Measurements from ENCODE around the gene MPDU1. TPM values are rescaled to one million over a fixed set of nuclear protein-coding genes. Genes with fewer than 3 reads are reported as not detected.

The MPDU1 gene
- total and polyA plus RNA-seq, 2 of the 13 experiments (the other 11 are each of a cell fraction or from before 2014, with no cell fraction given): 112 to 167 TPM

DNA sequence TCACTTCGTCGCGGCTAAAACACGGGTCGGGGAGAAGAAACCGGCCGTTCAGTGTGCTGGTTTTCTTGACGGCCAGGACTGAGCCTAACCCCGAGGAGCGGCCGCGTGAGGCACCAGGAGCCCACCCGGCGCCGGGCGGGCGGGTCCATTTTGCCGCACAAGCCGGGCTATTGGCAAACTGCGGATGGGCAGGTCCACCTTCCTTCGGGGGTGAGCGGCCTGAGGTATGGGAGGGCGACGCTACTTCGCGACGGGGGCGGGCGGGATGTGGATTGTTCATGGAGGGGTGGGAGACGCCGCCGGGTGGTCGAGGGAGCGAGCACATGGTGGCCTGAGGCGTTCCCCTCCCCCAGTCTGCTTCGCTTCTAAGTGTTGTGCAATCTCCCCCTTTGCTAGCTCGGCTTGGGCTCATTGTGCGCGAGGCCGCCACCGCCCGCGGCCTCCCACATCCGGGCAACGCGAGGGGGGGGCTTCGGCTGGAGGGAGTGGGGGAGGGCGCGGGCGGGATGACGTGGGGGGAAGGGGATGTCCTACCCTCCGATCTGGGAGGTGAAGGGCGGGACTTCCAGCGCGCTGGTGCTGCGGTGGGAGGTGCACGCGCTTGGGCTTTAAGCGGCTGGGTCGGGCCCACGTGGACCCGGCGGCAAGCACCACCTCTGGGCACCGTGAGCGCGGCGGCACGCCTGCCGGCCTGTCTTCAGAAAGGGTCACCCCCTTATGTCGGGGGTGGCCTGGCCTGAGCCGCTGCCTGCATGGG, 10.2 kb upstream of the MPDU1 start (continued):
- no peak for TF ChIP-seq U2AF2 (IDR thresholded peaks at IDR 0.05; ENCODE audit: low read depth, low read length)
- TF ChIP-seq JUNB (CRISPR knock-in tag; IDR thresholded peaks at IDR 0.05; ENCODE audit: borderline replicate concordance): no peak
- TF ChIP-seq SOX6 (IDR thresholded peaks at IDR 0.05): no peak
- peak; percentile 64 for TF ChIP-seq SOX6 (CRISPR knock-in tag; IDR thresholded peaks at IDR 0.05)
- TF ChIP-seq ZFP36 (IDR thresholded peaks at IDR 0.05; ENCODE audit: borderline replicate concordance, low read depth, low read length, partially characterized antibody): no peak
- peak; percentile 59 for TF ChIP-seq POLR2AphosphoS5 (IDR thresholded peaks at IDR 0.05; ENCODE audit: low read depth, low read length)
- TF ChIP-seq, protein P1, sequence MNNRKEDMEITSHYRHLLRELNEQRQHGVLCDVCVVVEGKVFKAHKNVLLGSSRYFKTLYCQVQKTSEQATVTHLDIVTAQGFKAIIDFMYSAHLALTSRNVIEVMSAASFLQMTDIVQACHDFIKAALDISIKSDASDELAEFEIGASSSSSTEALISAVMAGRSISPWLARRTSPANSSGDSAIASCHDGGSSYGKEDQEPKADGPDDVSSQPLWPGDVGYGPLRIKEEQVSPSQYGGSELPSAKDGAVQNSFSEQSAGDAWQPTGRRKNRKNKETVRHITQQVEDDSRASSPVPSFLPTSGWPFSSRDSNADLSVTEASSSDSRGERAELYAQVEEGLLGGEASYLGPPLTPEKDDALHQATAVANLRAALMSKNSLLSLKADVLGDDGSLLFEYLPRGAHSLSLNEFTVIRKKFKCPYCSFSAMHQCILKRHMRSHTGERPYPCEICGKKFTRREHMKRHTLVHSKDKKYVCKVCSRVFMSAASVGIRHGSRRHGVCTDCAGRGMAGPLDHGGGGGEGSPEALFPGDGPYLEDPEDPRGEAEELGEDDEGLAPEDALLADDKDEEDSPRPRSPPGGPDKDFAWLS (CRISPR knock-in tag; IDR thresholded peaks at IDR 0.05; ENCODE audit: borderline replicate concordance): no peak
- peak; percentile 98 for TF ChIP-seq DMAP1 (CRISPR knock-in tag; IDR thresholded peaks at IDR 0.05)
- TF ChIP-seq TGIF2 (CRISPR knock-in tag; IDR thresholded peaks at IDR 0.05): peak; percentile 91; the same call in 1 of the 2 replicates
- no peak for TF ChIP-seq MBD4 (IDR thresholded peaks at IDR 0.05; ENCODE audit: borderline replicate concordance, low read length)
- TF ChIP-seq, protein P2, sequence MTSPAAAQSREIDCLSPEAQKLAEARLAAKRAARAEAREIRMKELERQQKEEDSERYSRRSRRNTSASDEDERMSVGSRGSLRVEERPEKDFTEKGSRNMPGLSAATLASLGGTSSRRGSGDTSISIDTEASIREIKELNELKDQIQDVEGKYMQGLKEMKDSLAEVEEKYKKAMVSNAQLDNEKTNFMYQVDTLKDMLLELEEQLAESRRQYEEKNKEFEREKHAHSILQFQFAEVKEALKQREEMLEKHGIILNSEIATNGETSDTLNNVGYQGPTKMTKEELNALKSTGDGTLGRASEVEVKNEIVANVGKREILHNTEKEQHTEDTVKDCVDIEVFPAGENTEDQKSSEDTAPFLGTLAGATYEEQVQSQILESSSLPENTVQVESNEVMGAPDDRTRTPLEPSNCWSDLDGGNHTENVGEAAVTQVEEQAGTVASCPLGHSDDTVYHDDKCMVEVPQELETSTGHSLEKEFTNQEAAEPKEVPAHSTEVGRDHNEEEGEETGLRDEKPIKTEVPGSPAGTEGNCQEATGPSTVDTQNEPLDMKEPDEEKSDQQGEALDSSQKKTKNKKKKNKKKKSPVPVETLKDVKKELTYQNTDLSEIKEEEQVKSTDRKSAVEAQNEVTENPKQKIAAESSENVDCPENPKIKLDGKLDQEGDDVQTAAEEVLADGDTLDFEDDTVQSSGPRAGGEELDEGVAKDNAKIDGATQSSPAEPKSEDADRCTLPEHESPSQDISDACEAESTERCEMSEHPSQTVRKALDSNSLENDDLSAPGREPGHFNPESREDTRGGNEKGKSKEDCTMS (CRISPR knock-in tag; conservative IDR thresholded peaks at IDR 0.05): no peak
- TF ChIP-seq ZNF569 (CRISPR knock-in tag; IDR thresholded peaks at IDR 0.05; ENCODE audit: borderline replicate concordance): no peak
- TF ChIP-seq, protein P3, sequence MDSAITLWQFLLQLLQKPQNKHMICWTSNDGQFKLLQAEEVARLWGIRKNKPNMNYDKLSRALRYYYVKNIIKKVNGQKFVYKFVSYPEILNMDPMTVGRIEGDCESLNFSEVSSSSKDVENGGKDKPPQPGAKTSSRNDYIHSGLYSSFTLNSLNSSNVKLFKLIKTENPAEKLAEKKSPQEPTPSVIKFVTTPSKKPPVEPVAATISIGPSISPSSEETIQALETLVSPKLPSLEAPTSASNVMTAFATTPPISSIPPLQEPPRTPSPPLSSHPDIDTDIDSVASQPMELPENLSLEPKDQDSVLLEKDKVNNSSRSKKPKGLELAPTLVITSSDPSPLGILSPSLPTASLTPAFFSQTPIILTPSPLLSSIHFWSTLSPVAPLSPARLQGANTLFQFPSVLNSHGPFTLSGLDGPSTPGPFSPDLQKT (CRISPR knock-in tag; IDR thresholded peaks at IDR 0.05; ENCODE audit: borderline replicate concordance): no peak
- TF ChIP-seq SRSF1 (optimal IDR thresholded peaks at IDR 0.05; ENCODE audit: low read depth, low read length): no peak
- no peak for TF ChIP-seq JUN (CRISPR knock-in tag; IDR thresholded peaks at IDR 0.05)
- TF ChIP-seq NR2F2 (IDR thresholded peaks at IDR 0.05; ENCODE audit: borderline replicate concordance, low read depth): no peak
- TF ChIP-seq, protein P4, sequence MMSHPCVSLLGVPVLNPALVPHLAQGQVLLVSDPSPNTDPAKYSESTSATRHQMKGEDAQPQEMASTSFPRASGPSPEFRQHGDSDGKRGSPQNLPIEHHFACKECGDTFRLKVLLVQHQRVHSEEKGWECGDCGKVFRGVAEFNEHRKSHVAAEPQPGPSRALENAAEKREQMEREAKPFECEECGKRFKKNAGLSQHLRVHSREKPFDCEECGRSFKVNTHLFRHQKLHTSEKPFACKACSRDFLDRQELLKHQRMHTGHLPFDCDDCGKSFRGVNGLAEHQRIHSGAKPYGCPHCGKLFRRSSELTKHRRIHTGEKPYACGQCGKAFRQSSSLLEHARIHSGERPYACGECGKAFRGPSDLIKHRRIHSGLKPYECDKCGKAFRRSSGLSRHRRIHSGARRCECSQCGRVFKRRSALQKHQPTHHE (CRISPR knock-in tag; IDR thresholded peaks at IDR 0.05; ENCODE audit: borderline replicate concordance): peak; percentile 79
- TF ChIP-seq BHLHE40 (IDR thresholded peaks at IDR 0.05; ENCODE audit: low read length): no peak
- TF ChIP-seq ZNF564 (CRISPR knock-in tag; IDR thresholded peaks at IDR 0.05): no peak
- TF ChIP-seq, protein P5, sequence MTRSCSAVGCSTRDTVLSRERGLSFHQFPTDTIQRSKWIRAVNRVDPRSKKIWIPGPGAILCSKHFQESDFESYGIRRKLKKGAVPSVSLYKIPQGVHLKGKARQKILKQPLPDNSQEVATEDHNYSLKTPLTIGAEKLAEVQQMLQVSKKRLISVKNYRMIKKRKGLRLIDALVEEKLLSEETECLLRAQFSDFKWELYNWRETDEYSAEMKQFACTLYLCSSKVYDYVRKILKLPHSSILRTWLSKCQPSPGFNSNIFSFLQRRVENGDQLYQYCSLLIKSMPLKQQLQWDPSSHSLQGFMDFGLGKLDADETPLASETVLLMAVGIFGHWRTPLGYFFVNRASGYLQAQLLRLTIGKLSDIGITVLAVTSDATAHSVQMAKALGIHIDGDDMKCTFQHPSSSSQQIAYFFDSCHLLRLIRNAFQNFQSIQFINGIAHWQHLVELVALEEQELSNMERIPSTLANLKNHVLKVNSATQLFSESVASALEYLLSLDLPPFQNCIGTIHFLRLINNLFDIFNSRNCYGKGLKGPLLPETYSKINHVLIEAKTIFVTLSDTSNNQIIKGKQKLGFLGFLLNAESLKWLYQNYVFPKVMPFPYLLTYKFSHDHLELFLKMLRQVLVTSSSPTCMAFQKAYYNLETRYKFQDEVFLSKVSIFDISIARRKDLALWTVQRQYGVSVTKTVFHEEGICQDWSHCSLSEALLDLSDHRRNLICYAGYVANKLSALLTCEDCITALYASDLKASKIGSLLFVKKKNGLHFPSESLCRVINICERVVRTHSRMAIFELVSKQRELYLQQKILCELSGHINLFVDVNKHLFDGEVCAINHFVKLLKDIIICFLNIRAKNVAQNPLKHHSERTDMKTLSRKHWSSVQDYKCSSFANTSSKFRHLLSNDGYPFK (CRISPR knock-in tag; IDR thresholded peaks at IDR 0.05; ENCODE audit: borderline replicate concordance): no peak

All from HepG2 (cell line).